GM19452 (cell line): ENCODE data around the gene VPS37D.
"Not testable (repeated sequence)": the region's sequence is repeated elsewhere in the genome, so short reads cannot be mapped to it uniquely, and the experiment has no call there.

Experiments
- ATAC-seq: cut with Tn5 transposase; IDR thresholded peaks from one replicate; pipeline ENCODE4 v1.9.1; 2021; ENCODE audit not compliant: unreplicated experiment

VPS37D gene

DNA sequence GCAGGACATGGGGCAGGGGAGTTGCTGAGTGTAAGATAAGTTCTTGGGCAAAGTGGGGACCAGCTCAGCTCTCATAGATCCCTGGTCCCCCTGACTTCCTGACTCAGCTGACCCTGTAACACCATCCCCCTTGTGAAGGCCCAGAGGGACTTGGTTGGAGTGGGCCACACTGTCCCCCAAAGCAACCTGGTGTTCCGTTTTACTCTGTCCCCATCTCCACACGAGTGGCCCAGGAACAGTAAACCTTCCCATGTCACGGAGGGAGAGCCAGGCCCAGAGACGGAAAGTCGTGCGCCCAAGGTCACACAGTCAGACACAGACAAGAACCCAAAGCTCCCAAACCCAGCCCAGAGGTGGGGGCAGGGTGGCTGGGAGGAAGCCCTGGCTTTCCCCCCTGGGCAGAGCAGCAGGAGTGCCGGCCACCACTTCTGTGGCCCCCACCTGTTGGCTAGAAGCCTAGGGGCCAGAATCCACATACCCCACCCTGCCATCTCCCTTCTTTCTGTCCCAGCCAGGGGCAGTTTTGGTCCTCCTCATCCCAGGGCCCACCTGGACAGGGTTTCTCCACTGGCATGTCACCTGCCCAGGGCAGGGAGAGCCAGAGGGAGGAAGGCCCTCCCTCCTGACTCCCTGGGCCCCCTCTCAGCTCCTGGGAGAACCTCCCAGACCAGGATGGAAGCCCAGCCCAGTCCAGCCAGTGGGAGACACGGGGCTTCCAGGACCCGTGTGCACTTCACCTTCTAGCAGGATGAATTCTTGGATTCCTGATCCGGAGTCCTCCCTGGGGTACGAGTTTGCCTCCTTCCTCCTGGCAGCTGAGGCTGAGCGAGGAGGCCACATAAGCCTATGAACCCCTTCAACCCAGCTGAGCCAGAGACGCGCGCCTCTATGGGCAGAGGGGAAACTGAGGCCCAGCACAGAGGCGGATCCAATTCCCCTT, 20.6 kb upstream of the VPS37D start:
- no peak for ATAC-seq

- no peak for ATAC-seq
These were observed 19.7 kb upstream of the VPS37D start for GRCh38 chr7:73647725-73648592.

DNA sequence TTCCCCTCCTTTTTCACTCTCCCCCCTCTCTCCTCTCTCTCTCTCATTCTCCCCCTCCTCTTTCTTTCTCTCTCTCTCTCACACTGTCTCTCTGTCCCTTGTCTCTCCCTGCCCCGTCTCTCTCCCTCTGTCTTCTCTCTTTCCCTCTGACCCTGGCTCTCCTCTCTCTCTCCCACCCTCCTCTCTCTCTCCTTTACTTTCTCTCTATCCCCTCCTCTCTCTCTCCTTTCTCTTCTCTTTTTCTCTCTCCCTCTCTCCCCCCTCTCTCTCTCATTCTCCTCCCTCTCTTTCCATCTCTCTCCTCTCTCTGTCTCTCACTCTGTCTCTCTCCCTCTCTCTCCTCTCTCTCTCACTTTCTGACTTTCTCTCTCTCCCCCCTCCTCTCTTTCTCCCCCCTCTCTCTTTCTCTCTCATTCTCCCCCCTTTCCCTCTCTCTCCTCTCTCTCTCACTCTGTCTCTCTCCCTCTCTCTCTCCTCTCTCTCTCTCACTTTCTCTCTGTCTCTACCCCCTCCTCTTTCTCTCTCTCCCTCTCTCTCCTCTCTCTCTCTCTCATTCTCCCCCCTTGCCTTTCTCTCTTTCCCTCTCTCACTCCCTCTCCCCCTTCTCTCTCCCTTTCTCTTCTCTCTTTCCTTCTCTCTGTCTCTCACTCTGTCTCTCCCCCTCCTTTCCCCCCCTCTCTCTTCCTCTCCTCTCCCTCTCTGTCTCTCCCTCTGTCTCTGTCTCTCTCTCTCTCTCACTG, 18.9 kb upstream of the VPS37D start:
- no peak for ATAC-seq

GRCh38 chr7:73649576-73649975, 18.1 kb upstream of the VPS37D start:
- no peak for ATAC-seq

GRCh38 chr7:73650524-73650923, 17.1 kb upstream of the VPS37D start:
- no peak for ATAC-seq

GRCh38 chr7:73652541-73652949, 15.1 kb upstream of the VPS37D start:
- ATAC-seq: no peak

DNA sequence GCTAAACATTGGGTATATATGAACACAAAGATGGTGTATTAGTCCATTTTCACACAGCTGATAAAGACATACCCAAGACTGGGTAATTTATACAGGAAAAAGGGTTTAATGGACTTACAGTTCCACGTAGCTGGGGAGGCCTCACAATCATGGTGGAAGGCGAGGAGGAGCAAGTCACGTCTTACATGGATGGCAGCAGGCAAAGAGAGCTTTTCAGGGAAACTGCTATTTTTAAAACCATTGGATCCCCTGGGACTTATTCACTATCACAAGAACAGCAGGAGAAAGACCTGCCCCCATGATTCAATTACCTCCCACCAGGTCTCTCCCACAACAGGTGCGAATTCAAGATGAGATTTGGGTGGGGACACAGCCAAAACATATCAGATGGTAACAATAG, 12.3 kb upstream of the VPS37D start:
- ATAC-seq: not testable (repeated sequence)

GRCh38 chr7:73659983-73660382, 7.6 kb upstream of the VPS37D start:
- ATAC-seq: no peak

DNA sequence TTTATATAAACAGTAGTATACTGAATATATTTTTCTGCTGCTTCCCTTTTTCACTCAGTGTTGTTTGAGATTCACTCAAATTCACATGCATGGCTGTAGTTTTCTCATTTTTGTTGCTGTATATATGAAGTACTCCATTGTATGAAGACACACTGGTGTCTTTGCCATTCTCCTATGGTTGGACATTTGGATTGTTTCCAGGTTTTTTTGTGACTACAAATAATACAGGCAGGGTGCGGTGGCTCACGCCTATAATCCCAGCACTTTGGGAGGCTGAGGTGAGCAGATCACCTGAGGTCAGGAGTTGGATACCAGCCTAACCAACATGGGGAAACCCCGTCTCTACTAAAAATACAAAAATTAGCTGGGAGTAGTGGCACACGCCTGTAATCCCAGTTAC, 7.0 kb upstream of the VPS37D start:
- ATAC-seq: not testable (repeated sequence)

GRCh38 chr7:73663033-73663432, 4.6 kb upstream of the VPS37D start:
- ATAC-seq: no peak

GRCh38 chr7:73668103-73668885, 663 bp downstream of the VPS37D start:
- no peak for ATAC-seq

DNA sequence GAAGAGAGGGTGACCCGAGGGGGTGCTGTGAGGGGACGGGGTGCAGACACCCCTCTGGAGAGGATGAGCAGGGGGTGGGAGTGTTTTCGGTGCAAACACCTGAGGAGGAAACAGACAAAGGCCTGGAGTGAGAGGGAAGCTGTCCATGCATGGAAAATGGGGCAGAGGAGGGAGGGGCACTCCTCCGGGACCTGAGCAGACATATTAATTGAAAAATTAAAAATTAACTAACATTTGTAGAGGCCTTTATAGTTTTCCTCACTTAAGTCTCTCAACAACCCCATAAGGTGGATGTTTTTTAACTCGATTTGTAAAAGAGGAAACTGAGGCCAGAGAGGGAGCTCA, 1.2 kb downstream of the VPS37D start:
- ATAC-seq: no peak

DNA sequence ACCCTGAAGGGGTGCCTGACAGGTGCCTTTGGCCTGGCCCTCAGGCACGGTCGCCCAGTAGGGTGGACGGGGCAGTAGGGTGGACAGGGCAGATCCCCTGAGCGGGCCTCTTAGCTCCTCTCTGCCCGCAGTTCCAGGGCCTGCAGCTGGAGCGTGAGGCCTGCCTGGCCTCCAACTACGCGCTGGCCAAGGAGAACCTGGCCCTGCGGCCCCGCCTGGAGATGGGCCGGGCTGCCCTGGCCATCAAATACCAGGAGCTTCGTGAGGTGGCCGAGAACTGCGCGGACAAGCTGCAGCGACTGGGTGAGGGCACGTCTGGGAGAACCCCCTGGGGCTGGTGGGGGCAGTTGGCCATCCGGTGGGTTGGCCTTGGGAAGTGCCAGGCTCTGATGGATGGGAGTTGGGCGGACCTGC, 1.7 kb downstream of the VPS37D start:
- no peak for ATAC-seq

GRCh38 chr7:73669858-73670385, 2.3 kb downstream of the VPS37D start:
- ATAC-seq: no peak

DNA sequence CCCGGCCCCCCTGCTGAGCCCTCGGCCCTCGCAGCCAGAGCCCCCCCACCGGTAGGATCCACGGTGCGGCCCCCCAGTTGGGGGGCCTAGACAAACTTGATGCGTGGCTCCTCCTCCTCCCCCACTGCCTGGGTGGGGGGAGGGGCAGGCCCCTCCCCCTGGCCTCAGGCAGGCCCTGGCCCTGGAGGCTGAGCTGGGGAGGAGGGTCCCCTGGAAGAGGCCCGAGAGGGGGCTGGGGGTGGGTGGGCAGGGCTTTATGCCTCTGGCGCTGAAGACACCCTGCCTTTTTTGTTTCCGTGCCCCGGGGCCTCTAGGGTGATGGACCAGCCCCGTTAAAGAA, 3.7 kb downstream of the VPS37D start:
- no peak for ATAC-seq

- no peak for ATAC-seq
These were observed 4.3 kb downstream of the VPS37D start for GRCh38 chr7:73671857-73672445.

DNA sequence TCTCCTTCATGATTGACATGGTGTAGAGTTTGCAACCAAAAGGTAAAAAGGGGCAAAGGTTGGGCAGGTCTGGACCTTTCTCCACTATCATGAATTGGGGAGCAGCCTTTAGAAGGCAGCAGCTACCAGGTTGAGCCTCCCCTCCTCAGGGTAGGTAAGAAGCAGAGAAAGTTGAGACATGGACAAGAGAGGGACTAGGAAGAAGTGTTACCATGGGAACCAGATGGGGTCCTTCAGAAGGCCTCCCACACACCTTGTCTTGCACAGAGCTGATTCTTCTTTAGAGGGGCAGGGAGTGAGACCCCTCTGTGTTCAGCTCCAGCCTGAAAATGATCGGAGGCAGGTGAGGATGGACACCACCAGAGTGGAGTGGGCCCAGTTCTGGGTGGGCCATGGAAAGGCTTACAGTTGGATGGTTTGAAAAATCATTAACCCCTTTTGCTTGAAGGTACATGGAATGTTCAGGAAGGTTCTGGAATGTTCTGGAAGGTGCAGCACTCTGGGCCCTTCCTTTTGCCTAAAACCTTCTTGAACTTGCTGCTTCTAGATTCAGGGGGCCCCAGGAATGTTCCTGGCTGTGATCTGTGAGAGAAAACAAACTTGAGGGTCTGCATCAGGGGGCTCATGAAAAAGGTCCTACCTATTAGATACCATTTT, 7.0 kb downstream of the VPS37D start:
- no peak for ATAC-seq

DNA sequence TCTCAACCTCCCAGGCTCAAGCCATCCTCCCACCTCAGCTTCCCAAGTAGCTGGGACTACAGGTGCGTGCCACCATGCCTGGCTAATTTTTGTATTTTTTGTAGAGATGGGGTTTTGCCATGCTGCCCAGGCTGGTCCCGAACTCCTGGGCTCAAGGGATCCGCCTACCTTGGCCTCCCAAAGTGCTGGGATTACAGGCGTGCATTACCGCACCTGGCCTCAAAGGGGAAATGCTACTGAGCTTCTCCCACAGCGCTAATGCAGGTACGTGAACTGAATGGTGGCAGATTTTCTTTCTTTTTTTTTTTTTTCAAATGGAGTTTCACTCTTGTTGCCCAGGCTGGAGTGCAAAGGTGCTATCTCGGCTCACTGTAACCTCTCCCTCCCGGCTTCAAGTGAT, 8.4 kb downstream of the VPS37D start:
- not testable (repeated sequence) for ATAC-seq

- ATAC-seq: no peak
These were observed 11.2 kb downstream of the VPS37D start for GRCh38 chr7:73678862-73679261.
